ENCODE results near the gene NR2F1-AS1.

The NR2F1-AS1 gene

DNA sequence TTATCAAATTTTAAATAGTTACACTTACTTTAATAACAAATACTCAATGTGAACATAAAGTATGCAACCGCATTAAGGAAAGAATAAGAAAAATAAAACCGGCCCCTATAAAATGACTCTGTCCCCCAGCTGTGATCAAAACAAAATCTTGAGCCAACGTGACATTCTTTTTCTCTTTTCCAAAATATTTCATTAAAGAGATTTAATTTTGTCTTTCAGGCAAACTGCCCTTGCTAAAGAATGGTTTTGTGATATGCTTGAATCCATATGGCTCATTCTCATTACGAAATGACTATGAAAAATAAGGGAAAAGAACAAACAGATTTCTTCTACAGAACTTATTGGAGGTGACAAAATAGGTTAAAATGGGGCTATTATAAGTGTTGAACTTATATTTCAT is 197.0 kb downstream of the NR2F1-AS1 start:
- no peak for TF ChIP-seq CTCF (IDR thresholded peaks at IDR 0.05; ENCODE audit: control insufficient read depth, extremely low read depth, insufficient read depth)

DNA sequence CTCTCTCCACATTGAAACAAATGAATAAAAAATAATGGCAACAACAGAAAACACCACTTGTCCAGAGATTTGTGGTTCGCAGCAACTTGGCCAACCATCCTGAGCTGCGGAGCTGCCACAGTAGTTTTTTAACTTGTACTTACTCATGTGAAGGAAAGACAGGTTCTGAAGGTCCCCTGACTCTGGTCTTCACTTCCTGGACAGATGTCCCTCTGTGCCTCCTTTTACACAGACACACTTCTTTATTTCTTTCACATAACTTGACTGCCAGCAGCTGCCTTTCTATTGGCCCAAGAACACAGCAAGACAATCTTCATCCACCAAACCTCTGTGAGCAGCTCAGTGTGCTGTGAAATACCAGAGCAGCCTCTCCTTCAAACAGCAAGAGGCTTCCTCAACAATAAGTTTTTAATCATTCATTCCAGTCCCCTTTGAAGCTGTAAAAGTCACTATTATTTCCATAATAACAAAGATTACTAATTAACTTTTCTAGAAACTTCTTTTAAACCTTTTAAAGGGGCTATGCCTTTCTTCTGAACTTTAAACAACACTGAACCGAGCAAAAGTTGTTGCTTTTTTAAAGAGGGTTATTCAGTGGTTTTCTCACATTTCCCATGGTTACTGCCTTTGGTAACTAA is 198.7 kb downstream of the NR2F1-AS1 start:
- no peak for DNase-seq (ENCODE audit: low read depth)
- no peak overlapping the region for H3K4me3 ChIP-seq (ENCODE audit: low read depth, low read length)
- TF ChIP-seq CTCF (IDR thresholded peaks at IDR 0.05; ENCODE audit: control insufficient read depth, extremely low read depth, insufficient read depth) = no peak

More for the DNA sequence above, 197.0 kb downstream of the NR2F1-AS1 start:
- no peak for DNase-seq (ENCODE audit: low read depth)
- H3K4me3 ChIP-seq (ENCODE audit: low read depth, low read length) = no peak overlapping the region

DNA sequence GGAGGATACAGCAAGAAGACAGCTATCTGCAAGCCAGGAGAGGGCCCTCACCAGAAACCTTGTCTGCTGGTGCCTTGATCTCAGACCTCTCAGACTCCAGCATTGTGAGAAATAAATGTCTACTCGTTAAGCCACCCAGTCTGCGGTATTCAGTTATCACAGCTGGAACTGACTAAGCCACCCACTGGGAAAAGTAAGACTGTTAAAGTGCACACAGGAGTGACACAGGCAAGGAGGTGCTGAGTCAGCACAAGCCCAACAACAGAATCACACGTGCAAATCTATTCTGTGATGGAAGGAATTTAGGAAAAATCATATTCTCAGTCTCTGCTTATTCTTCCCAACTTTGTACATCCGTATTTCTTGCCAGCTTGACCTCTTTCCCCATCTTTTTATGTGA is 200.0 kb downstream of the NR2F1-AS1 start:
- H3K4me3 ChIP-seq (ENCODE audit: low read depth, low read length) = no peak overlapping the region
- TF ChIP-seq CTCF (IDR thresholded peaks at IDR 0.05; ENCODE audit: control insufficient read depth, extremely low read depth, insufficient read depth) = no peak
- DNase-seq (ENCODE audit: low read depth) = no peak

GRCh38 chr5:93378073-93378472 is 202.9 kb downstream of the NR2F1-AS1 start:
- no peak overlapping the region for H3K4me3 ChIP-seq (ENCODE audit: low read depth, low read length)
- no peak for TF ChIP-seq CTCF (IDR thresholded peaks at IDR 0.05; ENCODE audit: control insufficient read depth, extremely low read depth, insufficient read depth)
- DNase-seq (ENCODE audit: low read depth) = no peak

GRCh38 chr5:93371893-93372292 is 209.1 kb downstream of the NR2F1-AS1 start:
- TF ChIP-seq CTCF (IDR thresholded peaks at IDR 0.05; ENCODE audit: control insufficient read depth, extremely low read depth, insufficient read depth) = no peak
- no peak overlapping the region for H3K4me3 ChIP-seq (ENCODE audit: low read depth, low read length)
- no peak for DNase-seq (ENCODE audit: low read depth)

GRCh38 chr5:93364378-93364777 is 216.6 kb downstream of the NR2F1-AS1 start:
- no peak overlapping the region for H3K4me3 ChIP-seq (ENCODE audit: low read depth, low read length)
- no peak for TF ChIP-seq CTCF (IDR thresholded peaks at IDR 0.05; ENCODE audit: control insufficient read depth, extremely low read depth, insufficient read depth)
- DNase-seq (ENCODE audit: low read depth) = no peak

- H3K4me3 ChIP-seq (ENCODE audit: low read depth, low read length) = no peak overlapping the region
- no peak for DNase-seq (ENCODE audit: low read depth)
- no peak for TF ChIP-seq CTCF (IDR thresholded peaks at IDR 0.05; ENCODE audit: control insufficient read depth, extremely low read depth, insufficient read depth)
These were observed 220.5 kb downstream of the NR2F1-AS1 start for GRCh38 chr5:93360436-93361088.
